Measurements from ENCODE around the gene GNA12.

Gene GNA12

GRCh38 chr7:2804227-2804763 is 39.8 kb downstream of the GNA12 start:
- no peaks in the 10 kb centered on the region for H3K27me3 ChIP-seq (ENCODE audit: control insufficient read depth, low read length)
- H3K4me3 ChIP-seq (ENCODE audit: low read length) = no peak overlapping the region
- H3K9me3 ChIP-seq (ENCODE audit: control insufficient read depth, insufficient read depth, low read length) = no peaks in the 10 kb centered on the region
- no peak overlapping the region for H3K4me2 ChIP-seq (ENCODE audit: low read length)
- peaks cover 40% of the 10 kb centered on the region for H3K4me1 ChIP-seq (ENCODE audit: control insufficient read depth, low read length)
- no peaks in the 10 kb centered on the region; the same call in 1 of the 2 replicates for H4K20me1 ChIP-seq (ENCODE audit: control insufficient read depth, insufficient read depth, low read depth, low read length)
- no peaks in the 10 kb centered on the region for H3F3A ChIP-seq (ENCODE audit: control insufficient read depth, insufficient read depth)
- no peaks in the 10 kb centered on the region for H3K36me3 ChIP-seq (ENCODE audit: control insufficient read depth, low read length)
- H3K79me2 ChIP-seq (ENCODE audit: control insufficient read depth, low read length) = peaks cover 22% of the 10 kb centered on the region
- no peaks in the 10 kb centered on the region for H3K9me2 ChIP-seq (replicated peaks; ENCODE audit: control insufficient read depth, low read length)
- TF ChIP-seq EZH2phosphoT487 (IDR thresholded peaks at IDR 0.05; ENCODE audit: borderline replicate concordance, low read length) (no peak), CTCF (IDR thresholded peaks at IDR 0.05; ENCODE audit: low read depth, low read length, poor library complexity, severe bottlenecking) (peak; percentile 55)
- no peak overlapping the region for H3K27ac ChIP-seq (ENCODE audit: low read depth, low read length)

- no peak overlapping the region for H3K27ac ChIP-seq (ENCODE audit: low read depth, low read length)
These were observed 40.4 kb downstream of the GNA12 start for GRCh38 chr7:2803755-2804154.

GRCh38 chr7:2803342-2803692 is 40.8 kb downstream of the GNA12 start:
- H3K4me2 ChIP-seq (ENCODE audit: low read length) = no peak overlapping the region
- no peaks in the 10 kb centered on the region for H3K27me3 ChIP-seq (ENCODE audit: control insufficient read depth, low read length)
- H3K79me2 ChIP-seq (ENCODE audit: control insufficient read depth, low read length) = peaks cover 26% of the 10 kb centered on the region
- no peaks in the 10 kb centered on the region for H3K9me2 ChIP-seq (replicated peaks; ENCODE audit: control insufficient read depth, low read length)
- no peak overlapping the region for H3K27ac ChIP-seq (ENCODE audit: low read depth, low read length)
- no peaks in the 10 kb centered on the region for H3K9me3 ChIP-seq (ENCODE audit: control insufficient read depth, insufficient read depth, low read length)
- TF ChIP-seq EZH2phosphoT487 (IDR thresholded peaks at IDR 0.05; ENCODE audit: borderline replicate concordance, low read length) (no peak), CTCF (IDR thresholded peaks at IDR 0.05; ENCODE audit: low read depth, low read length, poor library complexity, severe bottlenecking) (no peak)
- no peaks in the 10 kb centered on the region for H3F3A ChIP-seq (ENCODE audit: control insufficient read depth, insufficient read depth)
- H3K4me3 ChIP-seq (ENCODE audit: low read length) = no peak overlapping the region
- H4K20me1 ChIP-seq (ENCODE audit: control insufficient read depth, insufficient read depth, low read depth, low read length) = no peaks in the 10 kb centered on the region
- H3K4me1 ChIP-seq (ENCODE audit: control insufficient read depth, low read length) = peaks cover 40% of the 10 kb centered on the region
- no peaks in the 10 kb centered on the region for H3K36me3 ChIP-seq (ENCODE audit: control insufficient read depth, low read length)

More at GRCh38 chr7:2803755-2804154, 40.4 kb downstream of the GNA12 start:
- Histone ChIP-seq H3K79me2 (ENCODE audit: control insufficient read depth, low read length) (peaks cover 27% of the 10 kb centered on the region), H3K9me2 (replicated peaks; ENCODE audit: control insufficient read depth, low read length) (no peaks in the 10 kb centered on the region), H3K4me3 (ENCODE audit: low read length) (no peak overlapping the region), H3K4me1 (ENCODE audit: control insufficient read depth, low read length) (peaks cover 41% of the 10 kb centered on the region), H3F3A (ENCODE audit: control insufficient read depth, insufficient read depth) (no peaks in the 10 kb centered on the region), H3K27me3 (ENCODE audit: control insufficient read depth, low read length) (no peaks in the 10 kb centered on the region), H3K4me2 (ENCODE audit: low read length) (no peak overlapping the region), H4K20me1 (ENCODE audit: control insufficient read depth, insufficient read depth, low read depth, low read length) (no peaks in the 10 kb centered on the region; the same call in 1 of the 2 replicates), H3K36me3 (ENCODE audit: control insufficient read depth, low read length) (no peaks in the 10 kb centered on the region), H3K9me3 (ENCODE audit: control insufficient read depth, insufficient read depth, low read length) (no peaks in the 10 kb centered on the region)
- TF ChIP-seq EZH2phosphoT487 (IDR thresholded peaks at IDR 0.05; ENCODE audit: borderline replicate concordance, low read length) = no peak
- TF ChIP-seq CTCF (IDR thresholded peaks at IDR 0.05; ENCODE audit: low read depth, low read length, poor library complexity, severe bottlenecking) = no peak
